HS-27A (cell line): ENCODE measurements around the gene GRM7.

Experiments
- DNase-seq: peaks from one replicate; pipeline ENCODE4 v3.0.0-alpha.2; 2012; ENCODE audit warnings: low read depth, missing footprints

Gene GRM7

DNA sequence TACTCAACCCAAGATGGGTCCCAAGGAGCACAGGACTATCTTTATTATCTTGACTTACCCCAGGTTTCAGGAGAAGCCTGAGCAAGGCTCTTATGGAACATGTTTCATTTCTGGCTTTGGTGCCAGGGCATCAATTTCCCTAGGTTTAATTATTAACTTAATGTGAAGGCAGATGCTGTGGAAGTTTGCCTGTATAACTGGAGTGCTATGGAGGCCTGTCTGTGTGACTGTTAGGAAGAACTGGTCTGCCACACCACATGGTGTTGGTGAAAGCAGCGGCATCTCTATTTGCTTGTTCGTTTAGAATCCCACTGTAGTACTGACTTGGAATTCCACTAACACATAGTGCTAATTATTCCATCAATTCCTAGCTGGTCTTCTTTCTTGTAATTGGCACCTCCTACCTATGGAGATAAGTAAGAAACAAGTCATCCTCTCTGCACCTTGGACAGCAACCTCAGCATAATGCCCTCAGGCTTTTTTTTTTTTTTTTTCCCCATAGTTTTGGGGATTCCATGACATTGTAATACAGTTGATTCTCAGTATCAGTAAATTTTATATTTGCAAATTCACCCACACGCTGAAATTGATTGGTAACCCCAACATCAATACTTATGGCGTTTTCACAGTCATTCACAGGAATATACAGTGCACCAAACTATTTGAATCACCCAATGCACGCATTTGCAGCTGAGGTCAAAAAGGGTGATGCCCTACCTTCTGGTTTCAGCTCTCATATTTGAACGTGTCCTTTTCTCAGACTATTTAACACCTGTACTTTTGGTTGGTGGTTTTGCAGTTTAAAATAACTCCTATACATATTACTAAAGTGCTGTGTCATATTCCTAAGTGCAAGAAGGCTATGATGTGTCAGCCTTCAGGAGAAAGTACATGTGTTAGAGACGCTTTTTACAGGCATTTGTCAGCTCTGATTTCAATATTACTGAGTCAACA is 867.9 kb downstream of the GRM7 start:
- no peak for DNase-seq

DNA sequence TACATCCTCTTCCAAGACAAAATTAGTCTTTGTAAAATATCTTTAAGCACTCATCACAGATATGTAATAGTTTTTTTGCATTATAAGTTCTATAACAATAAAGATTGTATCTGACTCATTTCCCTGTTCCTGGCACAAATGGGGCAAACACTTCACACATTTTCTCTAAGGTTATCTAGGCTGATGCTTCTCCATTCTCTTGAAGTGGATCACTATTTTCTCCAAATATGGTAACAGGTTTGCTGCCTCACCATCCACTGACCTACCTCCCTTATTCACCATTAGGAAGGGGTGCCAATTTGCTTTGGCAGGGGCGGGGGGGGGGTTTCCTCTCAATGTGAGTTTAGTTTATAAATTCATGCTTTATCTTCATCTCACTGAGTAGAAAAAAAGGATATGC is 873.0 kb downstream of the GRM7 start:
- no peak for DNase-seq

DNA sequence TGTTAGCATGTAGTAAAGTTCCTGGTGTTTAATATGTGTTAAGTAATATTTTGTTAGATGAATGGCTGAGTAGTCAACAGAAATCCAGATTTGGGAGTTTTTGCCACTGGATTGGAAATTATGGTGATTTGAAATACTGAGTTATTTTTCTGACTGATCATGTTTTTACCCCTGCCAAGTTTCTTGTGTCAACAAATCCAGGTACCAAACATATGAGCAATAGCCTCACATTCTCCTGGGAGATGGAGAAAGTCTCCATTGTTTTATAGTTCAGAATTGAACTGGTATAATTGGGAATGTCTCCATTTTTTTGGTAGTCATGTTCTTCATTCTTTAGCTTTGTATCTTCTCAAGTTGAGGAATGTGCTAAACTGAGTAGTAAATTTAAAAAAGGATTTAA is 873.5 kb downstream of the GRM7 start:
- DNase-seq: no peak

DNA sequence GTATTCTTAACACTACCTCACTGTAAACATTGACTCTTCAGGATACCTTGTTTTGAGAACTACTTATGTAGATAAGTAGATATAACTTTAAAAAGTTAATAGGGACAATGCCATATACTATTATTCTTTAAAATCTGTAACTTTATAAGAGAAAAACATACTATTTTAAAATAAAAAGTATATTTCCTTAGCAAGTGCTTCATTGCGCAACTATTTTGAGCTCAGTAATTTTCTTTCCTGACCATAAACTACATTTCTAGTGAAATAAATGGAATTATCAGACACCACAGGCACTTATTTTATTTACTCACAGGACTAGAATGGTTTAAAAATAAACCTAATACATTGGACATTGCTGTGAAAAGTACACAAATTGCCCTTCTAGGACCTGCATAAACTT is 876.3 kb downstream of the GRM7 start:
- no peak for DNase-seq

- no peak for DNase-seq
Measured at GRCh38 chr3:7739754-7740153, 878.8 kb downstream of the GRM7 start.

DNA sequence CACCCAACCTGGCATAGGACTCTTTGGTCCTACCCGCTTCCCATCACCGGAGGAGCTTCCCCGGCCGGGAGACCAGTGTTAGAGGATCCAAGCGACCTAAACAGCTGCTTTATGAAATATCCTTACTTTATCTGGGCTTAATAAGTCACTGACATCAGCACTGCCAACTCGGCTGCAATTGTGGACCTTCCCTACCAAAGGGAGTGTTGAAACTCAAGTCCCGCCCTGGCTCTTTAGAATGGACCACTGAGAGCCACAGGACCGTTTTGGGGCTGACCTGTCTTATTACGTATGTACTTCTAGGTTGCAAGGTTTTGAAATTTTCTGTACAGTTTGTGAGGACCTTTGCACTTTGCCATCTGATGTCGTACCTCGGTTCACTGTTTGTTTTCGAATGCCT is 879.5 kb downstream of the GRM7 start:
- no peak for DNase-seq

- no peak for DNase-seq
Measured at GRCh38 chr3:7744850-7745249, 883.9 kb downstream of the GRM7 start.

GRCh38 chr3:7745711-7746110 is 884.8 kb downstream of the GRM7 start:
- no peak for DNase-seq

- DNase-seq: no peak
Measured at GRCh38 chr3:7749931-7750695, 889.2 kb downstream of the GRM7 start.

GRCh38 chr3:7752005-7752404 is 891.1 kb downstream of the GRM7 start:
- no peak for DNase-seq

DNA sequence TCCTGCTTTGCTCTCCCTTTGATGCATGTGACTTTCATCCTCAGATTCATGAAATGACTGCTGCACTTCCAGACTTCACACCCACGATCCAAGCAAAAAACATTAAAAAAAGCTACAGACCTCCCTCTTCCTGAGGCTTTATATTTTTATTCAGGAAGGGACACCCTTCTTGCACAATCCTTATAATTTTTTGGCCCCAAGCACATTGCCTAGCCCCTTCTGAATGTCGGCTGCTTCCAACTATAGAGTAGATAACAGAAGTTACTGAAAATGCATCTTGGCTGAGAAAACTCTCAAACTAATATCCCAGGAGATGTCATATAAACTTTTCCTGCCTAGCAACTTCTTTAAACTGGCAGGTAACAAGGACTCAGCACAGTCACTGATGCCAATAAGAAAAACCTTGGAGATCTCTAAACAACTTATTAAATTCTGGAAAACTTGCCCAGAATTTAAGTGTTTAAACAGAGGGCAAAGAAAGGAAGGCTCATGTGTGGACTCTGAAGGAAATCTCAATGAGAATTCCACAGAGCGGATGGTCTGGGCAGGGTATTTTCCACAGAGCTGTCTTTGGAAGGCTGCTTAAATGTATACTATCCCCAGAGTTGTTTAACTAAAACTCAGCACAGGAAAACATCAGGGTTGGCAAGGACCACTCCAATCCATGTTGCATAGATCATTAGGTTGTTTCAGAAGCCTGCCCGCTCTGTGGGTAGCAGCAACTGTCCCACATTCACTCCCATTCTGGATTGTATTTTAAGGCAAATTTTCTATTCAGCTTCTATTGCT is 893.9 kb downstream of the GRM7 start:
- DNase-seq: no peak

DNA sequence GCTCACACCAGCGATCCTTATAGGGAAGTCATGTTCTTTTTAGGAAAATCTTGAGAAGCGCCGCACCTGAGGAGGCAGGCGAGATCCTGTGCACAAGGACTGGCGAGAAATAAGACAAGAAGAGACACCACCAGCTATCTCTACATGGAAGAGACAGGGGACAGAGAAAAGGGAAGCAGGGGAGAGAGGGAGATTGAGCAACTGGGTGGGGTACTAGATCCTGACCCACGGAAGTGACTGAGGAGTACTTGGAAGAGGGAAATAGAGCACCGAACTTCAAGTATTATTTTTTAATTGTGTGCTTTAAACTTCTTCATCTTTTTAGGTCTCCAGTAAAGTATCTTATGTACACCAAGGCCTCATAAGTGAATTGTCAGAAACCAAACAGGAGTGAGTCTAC is 898.7 kb downstream of the GRM7 start:
- DNase-seq: no peak

GRCh38 chr3:7760718-7761117 is 899.8 kb downstream of the GRM7 start:
- DNase-seq: no peak

GRCh38 chr3:7764115-7764514 is 903.2 kb downstream of the GRM7 start:
- no peak for DNase-seq

DNA sequence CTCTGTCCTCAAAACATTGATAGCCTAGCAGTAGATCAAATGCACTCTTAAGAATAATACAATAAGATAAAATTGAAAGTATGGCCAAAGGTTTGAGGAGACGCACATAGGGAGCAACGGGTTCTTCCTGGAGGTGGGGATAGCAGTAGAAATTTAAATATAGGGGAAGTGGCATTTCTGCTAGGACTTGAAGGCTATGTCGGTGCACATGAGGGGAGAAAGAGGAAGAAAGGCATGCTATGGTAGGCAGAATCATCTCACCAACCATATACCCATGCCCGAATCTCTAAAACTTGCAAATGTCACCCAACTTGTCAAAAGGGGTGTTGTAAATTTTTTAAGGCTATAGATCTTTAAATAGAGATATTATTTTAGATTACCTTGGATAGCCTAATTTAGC is 905.6 kb downstream of the GRM7 start:
- DNase-seq: no peak

DNA sequence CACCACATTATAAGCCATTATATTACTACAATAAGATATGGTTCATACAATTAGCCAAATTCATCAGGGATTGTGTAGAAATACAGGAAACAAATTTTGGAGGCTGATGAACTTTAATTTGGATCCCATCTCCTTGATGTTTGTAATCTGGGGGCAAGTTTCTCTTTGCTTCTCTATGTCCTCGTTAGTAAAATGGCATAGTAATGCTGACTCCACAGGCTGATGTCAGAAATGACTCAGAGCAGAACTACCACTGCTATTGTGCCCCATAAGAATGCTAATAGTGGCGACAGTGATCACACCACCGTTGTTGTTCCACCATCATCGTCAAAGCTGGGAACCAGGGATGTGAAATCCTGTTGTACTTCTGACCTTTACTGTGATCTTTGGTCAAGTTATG is 918.4 kb downstream of the GRM7 start:
- DNase-seq: no peak

GRCh38 chr3:7781395-7781794 is 920.5 kb downstream of the GRM7 start:
- DNase-seq: no peak

DNA sequence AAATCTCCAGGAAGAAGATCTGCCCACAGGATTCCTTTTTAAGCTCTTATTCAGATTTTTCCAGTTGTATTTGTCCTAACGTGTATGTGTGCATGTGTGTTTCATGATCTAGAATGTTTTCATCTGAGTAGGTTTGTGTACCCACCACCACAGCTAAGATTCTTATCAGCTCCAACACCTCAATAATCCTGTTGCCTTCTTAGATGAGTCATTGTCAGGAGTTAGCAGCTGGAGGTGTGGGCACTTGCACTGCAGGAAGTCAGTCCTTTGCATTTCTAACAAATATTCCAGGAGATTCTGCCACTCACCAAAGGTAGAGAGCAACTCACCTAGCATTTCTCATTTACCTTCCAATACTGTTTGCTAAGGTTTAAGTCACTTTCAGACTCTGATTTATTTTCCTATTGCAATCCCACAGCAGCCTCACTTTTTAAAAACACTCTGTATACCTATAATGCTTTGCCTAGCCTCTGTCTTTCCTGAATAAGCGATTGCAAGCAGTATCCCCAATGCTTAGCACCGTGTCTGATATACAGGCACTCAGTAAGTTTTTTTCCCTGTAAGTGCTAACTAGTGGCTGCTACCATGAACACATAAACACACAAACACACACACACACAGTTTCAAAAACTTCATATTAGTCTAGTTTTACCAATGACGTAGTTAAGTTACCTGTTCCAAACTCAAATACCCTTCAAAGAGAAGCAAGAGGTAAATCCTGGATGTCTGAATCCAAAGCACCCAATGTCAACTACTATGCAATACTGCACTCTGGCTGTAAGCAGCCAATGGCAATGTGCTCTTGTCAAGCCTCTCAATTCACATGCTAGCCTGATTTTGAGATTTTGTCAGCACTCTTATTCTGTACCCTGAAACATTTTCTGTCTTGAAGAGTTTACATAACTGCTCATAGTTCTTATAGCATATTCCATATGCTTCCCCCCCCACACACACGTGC is 927.2 kb downstream of the GRM7 start:
- no peak for DNase-seq

DNA sequence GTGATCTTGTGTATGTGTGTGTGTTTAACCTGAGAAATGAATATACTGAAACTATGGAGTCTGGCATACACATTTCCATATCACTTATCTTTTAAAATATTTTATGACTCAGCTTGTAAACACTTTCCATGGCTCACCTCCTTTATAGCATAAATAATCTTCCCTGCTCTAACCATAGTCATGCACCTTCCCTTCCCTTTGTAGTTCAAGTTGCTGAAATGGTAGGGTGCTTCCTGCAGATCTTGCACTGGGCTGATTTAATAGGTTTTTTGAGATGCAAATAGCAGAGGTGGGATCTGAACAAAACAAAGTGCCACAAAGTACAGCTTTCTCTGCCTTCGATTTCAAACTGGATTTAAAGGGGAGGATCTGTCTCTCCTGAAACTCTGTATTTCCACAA is 928.0 kb downstream of the GRM7 start:
- no peak for DNase-seq

- DNase-seq: no peak
Measured at GRCh38 chr3:7789324-7789723, 928.4 kb downstream of the GRM7 start.

- no peak for DNase-seq
Measured at GRCh38 chr3:7790141-7790540, 929.2 kb downstream of the GRM7 start.
